Measurements from ENCODE around the gene HOXC13.
A peak's percentile ranks its signal among the peaks of the same experiment; 100 is the strongest.

DNA sequence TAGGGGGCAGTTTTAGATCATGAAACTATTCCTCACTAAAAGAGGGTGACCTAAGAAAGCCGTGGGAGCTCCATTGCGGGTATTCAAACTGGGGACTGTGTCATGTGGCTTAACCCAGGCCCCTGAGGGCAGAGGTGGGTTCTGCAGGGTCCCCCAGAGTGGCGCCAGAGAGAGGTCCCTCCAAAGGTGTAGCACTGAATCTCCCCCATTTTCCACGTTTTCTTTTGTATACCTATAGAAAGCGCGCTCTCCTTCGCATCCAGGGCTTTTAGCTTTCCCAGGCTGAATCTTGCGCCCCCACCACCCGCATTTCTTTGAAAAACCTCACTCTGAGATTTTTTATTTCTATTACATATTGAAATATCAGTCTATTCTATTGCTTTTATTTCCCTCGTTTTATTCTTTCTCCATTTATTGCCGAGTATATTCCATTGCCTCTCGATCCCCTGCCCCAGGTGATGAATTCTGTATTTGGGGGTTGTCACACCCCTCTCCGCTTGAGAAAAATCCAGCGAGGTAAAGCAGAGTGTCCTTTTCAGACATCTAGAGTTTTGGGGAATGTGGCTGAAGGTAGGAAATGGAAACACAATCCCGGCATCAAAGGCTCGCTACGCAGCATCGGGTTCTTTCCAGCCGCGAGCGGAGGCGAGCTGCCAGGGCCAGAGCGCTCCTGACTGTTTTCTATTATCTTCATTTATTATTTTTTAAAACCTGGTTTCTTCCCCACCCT lies 870 bp upstream of the HOXC13 start:
- TF ChIP-seq, protein P1, sequence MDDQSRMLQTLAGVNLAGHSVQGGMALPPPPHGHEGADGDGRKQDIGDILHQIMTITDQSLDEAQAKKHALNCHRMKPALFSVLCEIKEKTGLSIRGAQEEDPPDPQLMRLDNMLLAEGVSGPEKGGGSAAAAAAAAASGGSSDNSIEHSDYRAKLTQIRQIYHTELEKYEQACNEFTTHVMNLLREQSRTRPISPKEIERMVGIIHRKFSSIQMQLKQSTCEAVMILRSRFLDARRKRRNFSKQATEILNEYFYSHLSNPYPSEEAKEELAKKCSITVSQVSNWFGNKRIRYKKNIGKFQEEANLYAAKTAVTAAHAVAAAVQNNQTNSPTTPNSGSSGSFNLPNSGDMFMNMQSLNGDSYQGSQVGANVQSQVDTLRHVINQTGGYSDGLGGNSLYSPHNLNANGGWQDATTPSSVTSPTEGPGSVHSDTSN (CRISPR knock-in tag; IDR thresholded peaks at IDR 0.05) = no peak
- TF ChIP-seq SETDB1 (IDR thresholded peaks at IDR 0.05; ENCODE audit: insufficient read length, low read length) (no peak), TCF7L2 (IDR thresholded peaks at IDR 0.05; ENCODE audit: borderline replicate concordance, low read depth, low read length) (no peak), SALL2 (tag by site-specific recombination; IDR thresholded peaks at IDR 0.05; ENCODE audit: borderline replicate concordance) (no peak), ZNF10 (tag by site-specific recombination; IDR thresholded peaks at IDR 0.05) (no peak), ZNF211 (tag by site-specific recombination; IDR thresholded peaks at IDR 0.05; ENCODE audit: low read depth) (no peak), ZNF501 (tag by site-specific recombination; IDR thresholded peaks at IDR 0.05) (no peak), ZNF157 (tag by site-specific recombination; IDR thresholded peaks at IDR 0.05) (no peak), ZBTB21 (tag by site-specific recombination; IDR thresholded peaks at IDR 0.05) (no peak)
- TF ChIP-seq, protein P2, sequence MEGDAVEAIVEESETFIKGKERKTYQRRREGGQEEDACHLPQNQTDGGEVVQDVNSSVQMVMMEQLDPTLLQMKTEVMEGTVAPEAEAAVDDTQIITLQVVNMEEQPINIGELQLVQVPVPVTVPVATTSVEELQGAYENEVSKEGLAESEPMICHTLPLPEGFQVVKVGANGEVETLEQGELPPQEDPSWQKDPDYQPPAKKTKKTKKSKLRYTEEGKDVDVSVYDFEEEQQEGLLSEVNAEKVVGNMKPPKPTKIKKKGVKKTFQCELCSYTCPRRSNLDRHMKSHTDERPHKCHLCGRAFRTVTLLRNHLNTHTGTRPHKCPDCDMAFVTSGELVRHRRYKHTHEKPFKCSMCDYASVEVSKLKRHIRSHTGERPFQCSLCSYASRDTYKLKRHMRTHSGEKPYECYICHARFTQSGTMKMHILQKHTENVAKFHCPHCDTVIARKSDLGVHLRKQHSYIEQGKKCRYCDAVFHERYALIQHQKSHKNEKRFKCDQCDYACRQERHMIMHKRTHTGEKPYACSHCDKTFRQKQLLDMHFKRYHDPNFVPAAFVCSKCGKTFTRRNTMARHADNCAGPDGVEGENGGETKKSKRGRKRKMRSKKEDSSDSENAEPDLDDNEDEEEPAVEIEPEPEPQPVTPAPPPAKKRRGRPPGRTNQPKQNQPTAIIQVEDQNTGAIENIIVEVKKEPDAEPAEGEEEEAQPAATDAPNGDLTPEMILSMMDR (tag by site-specific recombination; IDR thresholded peaks at IDR 0.05) = peak; percentile 9; the same call in 1 of the 2 replicates
- TF ChIP-seq, protein P3, sequence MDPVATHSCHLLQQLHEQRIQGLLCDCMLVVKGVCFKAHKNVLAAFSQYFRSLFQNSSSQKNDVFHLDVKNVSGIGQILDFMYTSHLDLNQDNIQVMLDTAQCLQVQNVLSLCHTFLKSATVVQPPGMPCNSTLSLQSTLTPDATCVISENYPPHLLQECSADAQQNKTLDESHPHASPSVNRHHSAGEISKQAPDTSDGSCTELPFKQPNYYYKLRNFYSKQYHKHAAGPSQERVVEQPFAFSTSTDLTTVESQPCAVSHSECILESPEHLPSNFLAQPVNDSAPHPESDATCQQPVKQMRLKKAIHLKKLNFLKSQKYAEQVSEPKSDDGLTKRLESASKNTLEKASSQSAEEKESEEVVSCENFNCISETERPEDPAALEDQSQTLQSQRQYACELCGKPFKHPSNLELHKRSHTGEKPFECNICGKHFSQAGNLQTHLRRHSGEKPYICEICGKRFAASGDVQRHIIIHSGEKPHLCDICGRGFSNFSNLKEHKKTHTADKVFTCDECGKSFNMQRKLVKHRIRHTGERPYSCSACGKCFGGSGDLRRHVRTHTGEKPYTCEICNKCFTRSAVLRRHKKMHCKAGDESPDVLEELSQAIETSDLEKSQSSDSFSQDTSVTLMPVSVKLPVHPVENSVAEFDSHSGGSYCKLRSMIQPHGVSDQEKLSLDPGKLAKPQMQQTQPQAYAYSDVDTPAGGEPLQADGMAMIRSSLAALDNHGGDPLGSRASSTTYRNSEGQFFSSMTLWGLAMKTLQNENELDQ (tag by site-specific recombination; IDR thresholded peaks at IDR 0.05; ENCODE audit: low read depth) = no peak

All from HEK293 (cell line).